ENCODE measurements around the gene MINDY1.
A peak's percentile ranks its signal among the peaks of the same experiment; 100 is the strongest.

Gene MINDY1

GRCh38 chr1:150961756-150962155 is 44.9 kb downstream of the MINDY1 start:
- TF ChIP-seq CTCF (IDR thresholded peaks at IDR 0.05) (no peak), ZFX (IDR thresholded peaks at IDR 0.05; ENCODE audit: borderline replicate concordance) (no peak)
- H3K27ac ChIP-seq, result peak overlapping the region; percentile 22; the same call in 1 of the 2 replicates

GRCh38 chr1:150960646-150961045 is 46.1 kb downstream of the MINDY1 start:
- no peak overlapping the region for H3K27ac ChIP-seq
- TF ChIP-seq CTCF (IDR thresholded peaks at IDR 0.05) (no peak), ZFX (IDR thresholded peaks at IDR 0.05; ENCODE audit: borderline replicate concordance) (no peak)

- TF ChIP-seq CTCF (IDR thresholded peaks at IDR 0.05), result no peak
- TF ChIP-seq ZFX (IDR thresholded peaks at IDR 0.05; ENCODE audit: borderline replicate concordance), result no peak
- no peak overlapping the region for H3K27ac ChIP-seq
These were observed 49.0 kb downstream of the MINDY1 start for GRCh38 chr1:150957666-150958065.

GRCh38 chr1:150955280-150955679 is 51.4 kb downstream of the MINDY1 start:
- H3K27ac ChIP-seq, result peak overlapping the region; percentile 15; the same call in 1 of the 2 replicates
- TF ChIP-seq CTCF (IDR thresholded peaks at IDR 0.05), result no peak
- no peak for TF ChIP-seq ZFX (IDR thresholded peaks at IDR 0.05; ENCODE audit: borderline replicate concordance)

- H3K27ac ChIP-seq, result no peak overlapping the region
- TF ChIP-seq CTCF (IDR thresholded peaks at IDR 0.05), result no peak
- no peak for TF ChIP-seq ZFX (IDR thresholded peaks at IDR 0.05; ENCODE audit: borderline replicate concordance)
These were observed 52.0 kb downstream of the MINDY1 start for GRCh38 chr1:150954708-150955107.
